OCI-LY1 (cell line): ENCODE results near the gene PBX3.

Experiments
- H2AFZ ChIP-seq: fragments of 200-600 bp; sonication (generic), shearing (Covaris generic); 2 replicates; pipeline ENCODE4 v1.6.0; 2014; ENCODE audit warnings: antibody characterized with exemption, mild to moderate bottlenecking, low read length
- H3F3A ChIP-seq: fragments of 200-600 bp; sonication (generic), shearing (Covaris generic); 2 replicates; pipeline ENCODE4 v1.6.0; 2014; ENCODE audit warnings: mild to moderate bottlenecking, antibody characterized with exemption, low read length, moderate library complexity; ENCODE audit not compliant: insufficient read depth
- H3K27ac ChIP-seq: fragments of 200-600 bp; sonication (generic); 2 replicates; pipeline ENCODE4 v1.5.1; 2014; ENCODE audit warnings: low read length, mixed run types, mild to moderate bottlenecking, low read depth; ENCODE audit not compliant: poor library complexity, severe bottlenecking
- H3K27me3 ChIP-seq: fragments of 200-600 bp; sonication (generic); 2 replicates; pipeline ENCODE4 v1.6.0; 2014; ENCODE audit warnings: antibody characterized with exemption, mild to moderate bottlenecking, low read length, moderate library complexity; ENCODE audit not compliant: insufficient read depth
- H3K36me3 ChIP-seq: fragments of 200-600 bp; sonication (generic); 2 replicates; pipeline ENCODE4 v1.6.1; 2014; ENCODE audit warnings: mild to moderate bottlenecking, antibody characterized with exemption, low read length, moderate library complexity, mixed read lengths; ENCODE audit not compliant: insufficient read depth
- H3K4me1 ChIP-seq: fragments of 200-600 bp; sonication (generic); 2 replicates; pipeline ENCODE4 v1.5.1; 2014; ENCODE audit warnings: mild to moderate bottlenecking, low read length, moderate library complexity; ENCODE audit not compliant: insufficient read depth, severe bottlenecking
- H3K4me2 ChIP-seq: fragments of 200-600 bp; sonication (generic), shearing (Covaris generic); 2 replicates; pipeline ENCODE4 v1.6.1; 2014; ENCODE audit warnings: low read length
- H3K4me3 ChIP-seq: fragments of 200-600 bp; sonication (generic); 2 replicates; pipeline ENCODE4 v1.5.1; 2014; ENCODE audit warnings: low read length, low read depth, mild to moderate bottlenecking, mixed read lengths; ENCODE audit not compliant: poor library complexity, severe bottlenecking
- H3K79me2 ChIP-seq: fragments of 200-600 bp; shearing (Covaris generic); 2 replicates; pipeline ENCODE4 v1.6.1; 2016; ENCODE audit warnings: mixed run types, low read length, mixed read lengths; ENCODE audit not compliant: insufficient read depth
- H3K9ac ChIP-seq: fragments of 200-600 bp; sonication (generic), shearing (Covaris generic); 2 replicates; pipeline ENCODE4 v1.6.1; 2014; ENCODE audit warnings: mild to moderate bottlenecking, low read length, mixed read lengths
- H3K9me2 ChIP-seq: fragments of 200-600 bp; sonication (generic), shearing (Covaris generic); 2 replicates; pipeline ENCODE4 v1.6.1; 2014; ENCODE audit warnings: low read depth, mild to moderate bottlenecking, low read length, mixed read lengths
- H3K9me3 ChIP-seq: fragments of 200-600 bp; shearing (Covaris generic); 2 replicates; pipeline ENCODE4 v1.6.1; 2014; ENCODE audit warnings: low read length, mixed read lengths
- H4K20me1 ChIP-seq: fragments of 200-600 bp; sonication (generic), shearing (Covaris generic); 2 replicates; pipeline ENCODE4 v1.6.0; 2016; ENCODE audit warnings: mild to moderate bottlenecking, low read length; ENCODE audit not compliant: insufficient read depth
- EZH2 ChIP-seq: fragments of 200-600 bp; sonication (generic), shearing (Covaris generic); IDR thresholded peaks from 2 replicates; pipeline ENCODE4 v1.8.0; 2017; ENCODE audit warnings: borderline replicate concordance, mixed run types, mild to moderate bottlenecking, antibody characterized with exemption, low read length, moderate library complexity, mixed read lengths
- TF ChIP-seq, protein P1 (sequence below): fragments of 200-600 bp; sonication (generic), shearing (Covaris generic); IDR thresholded peaks from 2 replicates; pipeline ENCODE4 v1.5.1; 2017; ENCODE audit warnings: mild to moderate bottlenecking, antibody characterized with exemption, low read length, moderate library complexity, mixed read lengths

Gene PBX3

DNA sequence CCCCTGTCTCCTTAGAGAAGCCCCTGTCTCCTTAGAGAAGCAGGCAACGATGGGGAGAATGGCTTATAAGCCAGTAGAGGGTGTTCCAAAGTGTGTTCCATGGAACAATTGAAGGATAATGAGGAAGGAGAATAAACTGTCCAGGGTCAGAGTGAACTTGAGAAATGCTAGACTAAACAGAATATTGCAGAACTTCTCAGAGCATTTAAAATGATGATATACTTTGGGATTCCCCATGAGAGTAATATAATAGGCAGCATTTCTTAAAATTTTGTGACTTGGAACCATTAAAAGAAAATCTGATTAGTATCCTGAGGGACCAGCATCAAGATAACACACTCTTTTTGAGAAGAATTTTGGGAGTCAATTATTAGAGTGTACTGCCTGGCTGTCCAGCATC lies 116.8 kb downstream of the PBX3 start:
- no peak overlapping the region for H3K4me2 ChIP-seq
- no peak for TF ChIP-seq EZH2
- TF ChIP-seq, protein P1, sequence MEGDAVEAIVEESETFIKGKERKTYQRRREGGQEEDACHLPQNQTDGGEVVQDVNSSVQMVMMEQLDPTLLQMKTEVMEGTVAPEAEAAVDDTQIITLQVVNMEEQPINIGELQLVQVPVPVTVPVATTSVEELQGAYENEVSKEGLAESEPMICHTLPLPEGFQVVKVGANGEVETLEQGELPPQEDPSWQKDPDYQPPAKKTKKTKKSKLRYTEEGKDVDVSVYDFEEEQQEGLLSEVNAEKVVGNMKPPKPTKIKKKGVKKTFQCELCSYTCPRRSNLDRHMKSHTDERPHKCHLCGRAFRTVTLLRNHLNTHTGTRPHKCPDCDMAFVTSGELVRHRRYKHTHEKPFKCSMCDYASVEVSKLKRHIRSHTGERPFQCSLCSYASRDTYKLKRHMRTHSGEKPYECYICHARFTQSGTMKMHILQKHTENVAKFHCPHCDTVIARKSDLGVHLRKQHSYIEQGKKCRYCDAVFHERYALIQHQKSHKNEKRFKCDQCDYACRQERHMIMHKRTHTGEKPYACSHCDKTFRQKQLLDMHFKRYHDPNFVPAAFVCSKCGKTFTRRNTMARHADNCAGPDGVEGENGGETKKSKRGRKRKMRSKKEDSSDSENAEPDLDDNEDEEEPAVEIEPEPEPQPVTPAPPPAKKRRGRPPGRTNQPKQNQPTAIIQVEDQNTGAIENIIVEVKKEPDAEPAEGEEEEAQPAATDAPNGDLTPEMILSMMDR: no peak
- no peaks in the 10 kb centered on the region for H3K4me1 ChIP-seq
- H3K9me2 ChIP-seq: no peaks in the 10 kb centered on the region
- no peaks in the 10 kb centered on the region for H3K79me2 ChIP-seq
- no peaks in the 10 kb centered on the region for H4K20me1 ChIP-seq
- H3K27me3 ChIP-seq: no peaks in the 10 kb centered on the region
- H3K36me3 ChIP-seq: no peaks in the 10 kb centered on the region
- H3K9ac ChIP-seq: no peak overlapping the region
- H3K4me3 ChIP-seq: no peak overlapping the region
- no peak overlapping the region for H3K27ac ChIP-seq
- H3K9me3 ChIP-seq: 0 out of 2 replicates have a peak, but pooled peaks cover 3% of the 10 kb centered on the region
- no peak overlapping the region for H2AFZ ChIP-seq
- H3F3A ChIP-seq: no peaks in the 10 kb centered on the region

DNA sequence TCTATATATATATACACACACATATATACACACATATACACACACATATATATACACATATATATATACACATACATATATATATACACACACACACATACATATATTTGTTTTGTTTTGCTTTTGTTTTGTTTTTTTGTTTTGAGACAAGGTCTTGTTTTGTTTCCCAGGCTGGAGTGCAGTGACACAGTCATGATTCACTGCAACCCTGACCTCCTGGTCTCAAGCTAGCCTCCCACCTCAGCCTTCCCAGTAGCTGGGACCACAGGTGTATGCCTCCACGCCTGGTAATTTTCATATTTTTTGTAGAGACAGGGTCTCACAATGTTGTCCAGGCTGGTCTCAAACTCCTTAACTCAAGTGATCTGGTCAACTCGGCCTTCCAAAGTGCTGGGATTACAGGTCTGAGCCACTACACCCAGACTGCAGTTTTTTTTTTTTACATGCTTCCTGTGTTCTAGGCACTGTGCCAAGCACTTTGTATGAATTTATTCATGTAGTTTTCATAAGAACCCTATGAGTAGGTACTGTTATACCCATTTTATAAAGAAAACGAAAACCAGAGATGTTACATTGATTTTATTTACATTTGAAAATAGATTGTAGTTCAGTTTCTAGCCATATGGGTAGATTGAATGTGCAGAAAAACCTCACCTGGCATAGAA lies 120.7 kb downstream of the PBX3 start:
- H3K9me2 ChIP-seq: no peaks in the 10 kb centered on the region
- no peaks in the 10 kb centered on the region for H3K36me3 ChIP-seq
- no peaks in the 10 kb centered on the region for H3K79me2 ChIP-seq
- no peaks in the 10 kb centered on the region for H4K20me1 ChIP-seq
- no peak overlapping the region for H3K4me3 ChIP-seq
- H3K27ac ChIP-seq: no peak overlapping the region
- H3K4me1 ChIP-seq: no peaks in the 10 kb centered on the region
- no peak overlapping the region for H3K4me2 ChIP-seq
- TF ChIP-seq, protein P1: no peak
- TF ChIP-seq EZH2: no peak
- H3K27me3 ChIP-seq: no peaks in the 10 kb centered on the region
- H3K9me3 ChIP-seq: no peaks in the 10 kb centered on the region
- no peaks in the 10 kb centered on the region for H3F3A ChIP-seq
- H2AFZ ChIP-seq: no peak overlapping the region
- no peak overlapping the region for H3K9ac ChIP-seq

DNA sequence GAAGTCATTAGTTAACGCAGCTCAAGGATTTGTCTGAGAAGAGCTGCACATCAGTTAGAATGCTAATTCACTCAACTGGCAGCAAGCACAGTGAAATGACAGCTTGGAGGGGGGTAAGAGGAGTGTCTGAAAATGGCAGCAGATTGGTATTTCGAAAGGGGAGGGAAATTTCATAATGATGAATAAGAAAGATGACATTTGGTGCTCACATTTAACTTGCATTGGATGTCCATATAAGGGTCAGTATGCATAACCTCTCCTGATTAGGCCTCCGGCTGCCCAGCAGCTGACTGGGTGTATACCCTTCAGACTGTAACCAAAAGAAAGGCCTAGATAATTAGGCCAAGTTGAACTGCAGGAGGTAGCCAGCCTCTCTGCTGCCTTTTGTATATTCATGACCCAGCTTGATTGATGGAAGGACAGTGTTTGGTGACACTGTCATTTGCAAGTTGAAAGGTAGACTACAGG lies 131.0 kb downstream of the PBX3 start:
- TF ChIP-seq, protein P1: no peak
- no peak for TF ChIP-seq EZH2
- Histone ChIP-seq H3K9me3 (no peaks in the 10 kb centered on the region), H3K4me2 (no peak overlapping the region), H3K9me2 (no peaks in the 10 kb centered on the region), H3K27ac (no peak overlapping the region), H3K9ac (no peak overlapping the region), H3K79me2 (no peaks in the 10 kb centered on the region), H2AFZ (no peak overlapping the region), H3F3A (no peaks in the 10 kb centered on the region), H4K20me1 (no peaks in the 10 kb centered on the region), H3K4me3 (no peak overlapping the region), H3K36me3 (no peaks in the 10 kb centered on the region), H3K27me3 (no peaks in the 10 kb centered on the region), H3K4me1 (no peaks in the 10 kb centered on the region)
